ENCODE data around the gene MIAT.

Gene MIAT

GRCh38 chr22:26632422-26633155, 24.8 kb upstream of the MIAT start:
- no peak for DNase-seq (ENCODE audit: low spot score)

- DNase-seq (ENCODE audit: low spot score), result no peak
Observed at GRCh38 chr22:26634189-26634588, 23.2 kb upstream of the MIAT start.

- no peak for DNase-seq (ENCODE audit: low spot score)
Observed at GRCh38 chr22:26635117-26635516, 22.3 kb upstream of the MIAT start.

GRCh38 chr22:26636296-26636695, 21.1 kb upstream of the MIAT start:
- no peak for DNase-seq (ENCODE audit: low spot score)

- DNase-seq (ENCODE audit: low spot score), result no peak
Observed at GRCh38 chr22:26642465-26643417, 14.6 kb upstream of the MIAT start.

GRCh38 chr22:26643418-26644100, 13.8 kb upstream of the MIAT start:
- DNase-seq (ENCODE audit: low spot score), result no peak

GRCh38 chr22:26646158-26646557, 11.2 kb upstream of the MIAT start:
- DNase-seq (ENCODE audit: low spot score), result no peak

GRCh38 chr22:26648011-26648497, 9.3 kb upstream of the MIAT start:
- DNase-seq (ENCODE audit: low spot score), result no peak

- DNase-seq (ENCODE audit: low spot score), result no peak
Observed at GRCh38 chr22:26648528-26649388, 8.6 kb upstream of the MIAT start.

- DNase-seq (ENCODE audit: low spot score), result no peak
Observed at GRCh38 chr22:26650722-26651421, 6.5 kb upstream of the MIAT start.

GRCh38 chr22:26651815-26652214, 5.6 kb upstream of the MIAT start:
- DNase-seq (ENCODE audit: low spot score), result no peak

- DNase-seq (ENCODE audit: low spot score), result no peak
Observed at GRCh38 chr22:26658161-26658560, 773 bp downstream of the MIAT start.

GRCh38 chr22:26658671-26659478, 1.5 kb downstream of the MIAT start:
- DNase-seq (ENCODE audit: low spot score), result peak; percentile 74

- DNase-seq (ENCODE audit: low spot score), result no peak
Observed at GRCh38 chr22:26660356-26660755, 3.0 kb downstream of the MIAT start.

GRCh38 chr22:26660961-26661578, 3.7 kb downstream of the MIAT start:
- no peak for DNase-seq (ENCODE audit: low spot score)

GRCh38 chr22:26662160-26662559, 4.8 kb downstream of the MIAT start:
- DNase-seq (ENCODE audit: low spot score), result no peak

- DNase-seq (ENCODE audit: low spot score), result no peak
Observed at GRCh38 chr22:26663374-26663923, 6.1 kb downstream of the MIAT start.

- no peak for DNase-seq (ENCODE audit: low spot score)
Observed at GRCh38 chr22:26665813-26666231, 8.4 kb downstream of the MIAT start.

GRCh38 chr22:26667140-26667539, 9.8 kb downstream of the MIAT start:
- DNase-seq (ENCODE audit: low spot score), result no peak

Data from putamen (tissue), 1 donor.